Measurements from ENCODE around the gene MIER1. TPM values are rescaled to one million over a fixed set of nuclear protein-coding genes. Genes with fewer than 3 reads are reported as not detected.

MIER1 gene
- total and polyA plus RNA-seq, 9 of the 15 experiments (the other 6 are each of a cell fraction or from before 2014, with no cell fraction given), result 13.9 to 34.8 (median 21.5) TPM

DNA sequence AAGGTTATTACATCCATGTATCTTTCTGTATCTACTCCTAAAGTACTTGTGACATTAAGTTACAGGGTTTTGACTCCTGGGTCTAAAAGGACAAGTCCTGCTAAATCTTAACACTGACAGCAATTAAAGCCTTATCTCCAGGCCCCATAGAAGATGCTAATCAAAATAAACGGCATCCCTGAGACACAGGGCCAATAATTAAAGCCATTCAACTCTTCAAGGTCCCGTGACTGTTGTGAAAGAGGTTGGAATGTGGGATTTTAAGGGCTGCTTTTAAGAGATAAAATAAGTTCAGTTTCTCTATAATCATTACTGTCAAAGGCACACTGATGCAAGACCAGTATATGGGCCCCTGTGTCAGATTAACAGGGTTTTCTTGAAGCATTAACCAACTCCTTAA, 8.5 kb upstream of the MIER1 start (continued):
- no peak for TF ChIP-seq ZNF133 (CRISPR knock-in tag; IDR thresholded peaks at IDR 0.05)
- peak; percentile 51; the same call in 1 of the 2 replicates for TF ChIP-seq GATAD2B (IDR thresholded peaks at IDR 0.05; ENCODE audit: borderline replicate concordance)
- TF ChIP-seq ZNF77 (CRISPR knock-in tag; IDR thresholded peaks at IDR 0.05), result no peak
- TF ChIP-seq RFX1 (IDR thresholded peaks at IDR 0.05), result no peak
- TF ChIP-seq ZNF75A (CRISPR knock-in tag; IDR thresholded peaks at IDR 0.05), result no peak
- no peak for TF ChIP-seq ZNF253 (CRISPR knock-in tag; conservative IDR thresholded peaks at IDR 0.05)
- no peak for TF ChIP-seq NFATC3 (IDR thresholded peaks at IDR 0.05)
- no peak for TF ChIP-seq TAF15 (IDR thresholded peaks at IDR 0.05; ENCODE audit: low read depth, low read length)
- TF ChIP-seq, protein P1, sequence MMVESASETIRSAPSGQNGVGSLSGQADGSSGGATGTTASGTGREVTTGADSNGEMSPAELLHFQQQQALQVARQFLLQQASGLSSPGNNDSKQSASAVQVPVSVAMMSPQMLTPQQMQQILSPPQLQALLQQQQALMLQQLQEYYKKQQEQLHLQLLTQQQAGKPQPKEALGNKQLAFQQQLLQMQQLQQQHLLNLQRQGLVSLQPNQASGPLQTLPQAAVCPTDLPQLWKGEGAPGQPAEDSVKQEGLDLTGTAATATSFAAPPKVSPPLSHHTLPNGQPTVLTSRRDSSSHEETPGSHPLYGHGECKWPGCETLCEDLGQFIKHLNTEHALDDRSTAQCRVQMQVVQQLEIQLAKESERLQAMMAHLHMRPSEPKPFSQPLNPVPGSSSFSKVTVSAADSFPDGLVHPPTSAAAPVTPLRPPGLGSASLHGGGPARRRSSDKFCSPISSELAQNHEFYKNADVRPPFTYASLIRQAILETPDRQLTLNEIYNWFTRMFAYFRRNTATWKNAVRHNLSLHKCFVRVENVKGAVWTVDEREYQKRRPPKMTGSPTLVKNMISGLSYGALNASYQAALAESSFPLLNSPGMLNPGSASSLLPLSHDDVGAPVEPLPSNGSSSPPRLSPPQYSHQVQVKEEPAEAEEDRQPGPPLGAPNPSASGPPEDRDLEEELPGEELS (CRISPR knock-in tag; IDR thresholded peaks at IDR 0.05; ENCODE audit: borderline replicate concordance), result no peak
- no peak for TF ChIP-seq RBM25 (IDR thresholded peaks at IDR 0.05; ENCODE audit: low read depth, low read length, severe bottlenecking)
- TF ChIP-seq ZNF41 (CRISPR knock-in tag; conservative IDR thresholded peaks at IDR 0.05), result 0 out of 2 replicates have a peak, but pooled peaks have one; percentile 25
- TF ChIP-seq GTF2F1 (IDR thresholded peaks at IDR 0.05; ENCODE audit: low read depth, low read length), result no peak
- peak; percentile 80; the same call in 1 of the 2 replicates for TF ChIP-seq ZNF584 (CRISPR knock-in tag; IDR thresholded peaks at IDR 0.05; ENCODE audit: low read depth)
- no peak for TF ChIP-seq NR3C1 (CRISPR knock-in tag; IDR thresholded peaks at IDR 0.05)
- peak; percentile 38; the same call in 1 of the 2 replicates for TF ChIP-seq MTA3 (IDR thresholded peaks at IDR 0.05; ENCODE audit: borderline replicate concordance)
- no peak for TF ChIP-seq SAP30 (IDR thresholded peaks at IDR 0.05; ENCODE audit: borderline replicate concordance, insufficient read depth, low read depth, low read length, poor library complexity, severe bottlenecking)
- TF ChIP-seq, protein P2, sequence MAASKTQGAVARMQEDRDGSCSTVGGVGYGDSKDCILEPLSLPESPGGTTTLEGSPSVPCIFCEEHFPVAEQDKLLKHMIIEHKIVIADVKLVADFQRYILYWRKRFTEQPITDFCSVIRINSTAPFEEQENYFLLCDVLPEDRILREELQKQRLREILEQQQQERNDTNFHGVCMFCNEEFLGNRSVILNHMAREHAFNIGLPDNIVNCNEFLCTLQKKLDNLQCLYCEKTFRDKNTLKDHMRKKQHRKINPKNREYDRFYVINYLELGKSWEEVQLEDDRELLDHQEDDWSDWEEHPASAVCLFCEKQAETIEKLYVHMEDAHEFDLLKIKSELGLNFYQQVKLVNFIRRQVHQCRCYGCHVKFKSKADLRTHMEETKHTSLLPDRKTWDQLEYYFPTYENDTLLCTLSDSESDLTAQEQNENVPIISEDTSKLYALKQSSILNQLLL (CRISPR knock-in tag; IDR thresholded peaks at IDR 0.05; ENCODE audit: borderline replicate concordance), result no peak
- no peak for TF ChIP-seq BRCA1 (IDR thresholded peaks at IDR 0.05)
- TF ChIP-seq BRCA1 (CRISPR knock-in tag; IDR thresholded peaks at IDR 0.05), result no peak
- TF ChIP-seq, protein P3, sequence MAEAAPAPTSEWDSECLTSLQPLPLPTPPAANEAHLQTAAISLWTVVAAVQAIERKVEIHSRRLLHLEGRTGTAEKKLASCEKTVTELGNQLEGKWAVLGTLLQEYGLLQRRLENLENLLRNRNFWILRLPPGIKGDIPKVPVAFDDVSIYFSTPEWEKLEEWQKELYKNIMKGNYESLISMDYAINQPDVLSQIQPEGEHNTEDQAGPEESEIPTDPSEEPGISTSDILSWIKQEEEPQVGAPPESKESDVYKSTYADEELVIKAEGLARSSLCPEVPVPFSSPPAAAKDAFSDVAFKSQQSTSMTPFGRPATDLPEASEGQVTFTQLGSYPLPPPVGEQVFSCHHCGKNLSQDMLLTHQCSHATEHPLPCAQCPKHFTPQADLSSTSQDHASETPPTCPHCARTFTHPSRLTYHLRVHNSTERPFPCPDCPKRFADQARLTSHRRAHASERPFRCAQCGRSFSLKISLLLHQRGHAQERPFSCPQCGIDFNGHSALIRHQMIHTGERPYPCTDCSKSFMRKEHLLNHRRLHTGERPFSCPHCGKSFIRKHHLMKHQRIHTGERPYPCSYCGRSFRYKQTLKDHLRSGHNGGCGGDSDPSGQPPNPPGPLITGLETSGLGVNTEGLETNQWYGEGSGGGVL (CRISPR knock-in tag; IDR thresholded peaks at IDR 0.05), result no peak
- 0 out of 2 replicates have a peak, but pooled peaks have one; percentile 16 for TF ChIP-seq MEF2A (IDR thresholded peaks at IDR 0.05; ENCODE audit: control insufficient read depth, low read depth, low read length)
- no peak for TF ChIP-seq POLR2AphosphoS2 (IDR thresholded peaks at IDR 0.05; ENCODE audit: low read length)

Measured in K562 (cell line).